CD4-positive, alpha-beta T cell (primary cell): Measurements from ENCODE around the gene NCKAP5. TPM values are rescaled to one million over a fixed set of nuclear protein-coding genes. Genes with fewer than 3 reads are reported as not detected.

Experiments
- ATAC-seq: fragments of 200-7000 bp; cut with Tn5 transposase; one replicate; pipeline ENCODE4 v1.10.0; 2022; ENCODE audit warnings: mild to moderate bottlenecking; ENCODE audit not compliant: poor library complexity
- CTCF ChIA-PET: fragments of 350-600 bp; sonication (Branson Sonifier 250); formaldehyde crosslinking; loops from one replicate; lab custom pipeline; 2021; ENCODE audit warnings: antibody characterized with exemption, inconsistent platforms; lab: Charles Lee
- POLR2A ChIA-PET: fragments of 350-600 bp; sonication (Branson Sonifier 250); formaldehyde crosslinking; loops from one replicate; lab custom pipeline; 2021; ENCODE audit warnings: antibody characterized with exemption, inconsistent platforms; lab: Charles Lee
- DNase-seq, 14 experiments: peaks; one replicate each; pipeline ENCODE4 v3.0.0-alpha.2; 2013 to 2020; ENCODE audit warnings: mixed read lengths in 2 of 14
- H3K27ac ChIP-seq, 2 donors: one replicate each; pipeline versions ENCODE4 v1.5.1 to v1.7.0; 2013; ENCODE audit warnings: low read length in 2 of 2, low read depth in 1 of 2, mild to moderate bottlenecking in 1 of 2
- H3K27me3 ChIP-seq, 2 experiments: 1 replicate in 1 of 2; 2 replicates in 1 of 2; pipeline versions ENCODE4 v1.6.1 to v1.7.0; 2013; ENCODE audit warnings: low read length in 2 of 2, control low read depth in 1 of 2, mild to moderate bottlenecking in 1 of 2, moderate library complexity in 1 of 2; ENCODE audit not compliant: insufficient read depth in 2 of 2, control insufficient read depth in 1 of 2
- H3K36me3 ChIP-seq: one replicate; pipeline ENCODE4 v1.6.1; 2013; ENCODE audit warnings: low read length, control low read depth; ENCODE audit not compliant: insufficient read depth
- H3K4me1 ChIP-seq: one replicate; pipeline ENCODE4 v1.6.1; 2013; ENCODE audit warnings: low read length, control low read depth; ENCODE audit not compliant: insufficient read depth
- H3K4me3 ChIP-seq: one replicate; pipeline ENCODE4 v1.5.1; 2013; ENCODE audit warnings: mild to moderate bottlenecking, low read length, moderate library complexity
- H3K9me3 ChIP-seq, 2 experiments: 1 replicate in 1 of 2; 2 replicates in 1 of 2; pipeline versions ENCODE4 v1.6.1 to v1.7.0; 2013; ENCODE audit warnings: low read length in 2 of 2, mild to moderate bottlenecking in 2 of 2, control low read depth in 1 of 2, moderate library complexity in 1 of 2; ENCODE audit not compliant: control insufficient read depth in 1 of 2, insufficient read depth in 1 of 2
- H3K27ac Mint-ChIP-seq: one replicate; pipeline ENCODE4 v1.8.0; 2020; ENCODE audit warnings: mixed read lengths
- H3K27me3 Mint-ChIP-seq: one replicate; pipeline ENCODE4 v1.8.0; 2021; ENCODE audit warnings: mixed read lengths
- H3K36me3 Mint-ChIP-seq: one replicate; pipeline ENCODE4 v1.8.0; 2021; ENCODE audit warnings: low read depth, mixed read lengths
- H3K4me1 Mint-ChIP-seq: one replicate; pipeline ENCODE4 v1.8.0; 2021; ENCODE audit warnings: low read depth, mixed read lengths
- H3K4me3 Mint-ChIP-seq: one replicate; pipeline ENCODE4 v1.8.0; 2020; ENCODE audit warnings: mild to moderate bottlenecking, mixed read lengths
- H3K9me3 Mint-ChIP-seq: one replicate; pipeline ENCODE4 v1.8.0; 2020; ENCODE audit warnings: mixed read lengths
- intact Hi-C, 2 experiments: fragments of 100-400 bp; cut with DNase I in 1 of 2; cut with micrococcal nuclease in 1 of 2; formaldehyde crosslinking; loops; one replicate each; pipeline versions ENCODE4 v1.15.1 to v1.9.0; 2023 to 2025; cut with DNase I, micrococcal nuclease
- total RNA-seq, 174 experiments: library from RNA in 2 of 174; stranded (reverse) in 2 of 174; gene quantifications; one replicate each; pipeline ENCODE4 v1.2.3 and lab custom pipeline; 2021 to 2026
- TF ChIP-seq, protein P1 (sequence below): fragments of 200-600 bp; IDR thresholded peaks from one replicate; pipeline ENCODE4 v1.8.0; 2022; ENCODE audit warnings: antibody characterized with exemption, mild to moderate bottlenecking

NCKAP5 gene
- total RNA-seq, 2 experiments from 2014 or later: not detected

DNA sequence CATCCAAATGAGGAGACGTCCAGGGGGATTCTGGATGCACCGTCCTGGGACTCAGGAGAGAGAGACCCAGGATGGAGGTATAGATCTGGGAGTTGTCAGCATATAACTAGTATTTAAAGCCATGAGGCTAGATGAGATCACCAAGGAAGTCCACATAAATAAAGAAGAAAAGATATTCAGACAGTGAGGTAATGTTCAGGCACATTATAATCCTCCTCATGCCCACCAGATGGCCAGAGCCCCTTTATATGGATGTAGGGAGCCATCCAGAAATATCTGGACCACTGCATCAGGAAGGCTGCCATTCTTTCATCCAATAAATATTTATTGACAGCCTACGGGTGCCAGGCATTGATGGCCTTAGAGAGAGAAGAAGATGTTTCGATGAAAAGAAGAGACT is 21.2 kb upstream of the NCKAP5 start:
- Mint-ChIP-seq H3K4me1 (no peaks in the 10 kb centered on the region), H3K27ac (no peak overlapping the region), H3K4me3 (no peak overlapping the region), H3K36me3 (no peaks in the 10 kb centered on the region), H3K27me3 (peaks cover 4% of the 10 kb centered on the region), H3K9me3 (no peaks in the 10 kb centered on the region)
- ATAC-seq: no peak
- intact Hi-C loops: no loop called here
- Histone ChIP-seq H3K27me3 (no peaks in the 10 kb centered on the region), H3K4me1 (no peaks in the 10 kb centered on the region), H3K36me3 (no peaks in the 10 kb centered on the region), H3K27ac (no peak overlapping the region), H3K9me3 (peaks cover 0 to 3% of the 10 kb centered on the region in 2 experiments), H3K4me3 (no peak overlapping the region)
- DNase-seq: no peak
- ChIA-PET CTCF (no interaction called here), POLR2A (no interaction called here)
- TF ChIP-seq, protein P1, sequence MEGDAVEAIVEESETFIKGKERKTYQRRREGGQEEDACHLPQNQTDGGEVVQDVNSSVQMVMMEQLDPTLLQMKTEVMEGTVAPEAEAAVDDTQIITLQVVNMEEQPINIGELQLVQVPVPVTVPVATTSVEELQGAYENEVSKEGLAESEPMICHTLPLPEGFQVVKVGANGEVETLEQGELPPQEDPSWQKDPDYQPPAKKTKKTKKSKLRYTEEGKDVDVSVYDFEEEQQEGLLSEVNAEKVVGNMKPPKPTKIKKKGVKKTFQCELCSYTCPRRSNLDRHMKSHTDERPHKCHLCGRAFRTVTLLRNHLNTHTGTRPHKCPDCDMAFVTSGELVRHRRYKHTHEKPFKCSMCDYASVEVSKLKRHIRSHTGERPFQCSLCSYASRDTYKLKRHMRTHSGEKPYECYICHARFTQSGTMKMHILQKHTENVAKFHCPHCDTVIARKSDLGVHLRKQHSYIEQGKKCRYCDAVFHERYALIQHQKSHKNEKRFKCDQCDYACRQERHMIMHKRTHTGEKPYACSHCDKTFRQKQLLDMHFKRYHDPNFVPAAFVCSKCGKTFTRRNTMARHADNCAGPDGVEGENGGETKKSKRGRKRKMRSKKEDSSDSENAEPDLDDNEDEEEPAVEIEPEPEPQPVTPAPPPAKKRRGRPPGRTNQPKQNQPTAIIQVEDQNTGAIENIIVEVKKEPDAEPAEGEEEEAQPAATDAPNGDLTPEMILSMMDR: no peak

DNA sequence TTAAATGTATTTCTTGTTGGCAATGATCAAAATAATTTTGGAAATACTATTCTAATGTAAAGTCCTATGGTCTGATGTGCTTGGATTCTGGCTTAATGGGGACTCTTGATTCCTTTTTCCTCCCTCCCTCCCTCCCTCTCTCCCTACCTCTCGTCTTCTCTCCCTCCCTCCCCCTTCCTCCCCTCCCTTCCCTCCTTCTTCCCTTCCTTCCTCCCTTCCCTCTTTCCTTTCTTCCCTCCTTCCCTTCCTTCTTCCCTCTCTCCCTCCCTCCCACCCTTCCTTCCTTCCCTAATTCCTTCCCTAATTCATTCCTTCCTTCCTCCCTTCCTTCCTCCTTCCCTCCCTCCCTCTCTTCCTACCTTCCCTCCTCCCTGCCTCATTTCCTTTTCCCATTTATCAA is 19.9 kb upstream of the NCKAP5 start:
- peaks cover 0 to 3% of the 10 kb centered on the region in 2 experiments for H3K9me3 ChIP-seq
- ChIA-PET POLR2A (no interaction called here), CTCF (no interaction called here)
- no peak overlapping the region for H3K27ac ChIP-seq
- TF ChIP-seq, protein P1: no peak
- H3K4me3 ChIP-seq: no peak overlapping the region
- no peaks in the 10 kb centered on the region for H3K4me1 Mint-ChIP-seq
- H3K9me3 Mint-ChIP-seq: no peaks in the 10 kb centered on the region
- H3K36me3 ChIP-seq: no peaks in the 10 kb centered on the region
- no peak overlapping the region for H3K27ac Mint-ChIP-seq
- no peak for DNase-seq
- H3K27me3 ChIP-seq: no peaks in the 10 kb centered on the region
- H3K36me3 Mint-ChIP-seq: no peaks in the 10 kb centered on the region
- H3K4me1 ChIP-seq: no peaks in the 10 kb centered on the region
- H3K4me3 Mint-ChIP-seq: no peak overlapping the region
- H3K27me3 Mint-ChIP-seq: no peaks in the 10 kb centered on the region
- intact Hi-C loops: no loop called here
- ATAC-seq: no peak

DNA sequence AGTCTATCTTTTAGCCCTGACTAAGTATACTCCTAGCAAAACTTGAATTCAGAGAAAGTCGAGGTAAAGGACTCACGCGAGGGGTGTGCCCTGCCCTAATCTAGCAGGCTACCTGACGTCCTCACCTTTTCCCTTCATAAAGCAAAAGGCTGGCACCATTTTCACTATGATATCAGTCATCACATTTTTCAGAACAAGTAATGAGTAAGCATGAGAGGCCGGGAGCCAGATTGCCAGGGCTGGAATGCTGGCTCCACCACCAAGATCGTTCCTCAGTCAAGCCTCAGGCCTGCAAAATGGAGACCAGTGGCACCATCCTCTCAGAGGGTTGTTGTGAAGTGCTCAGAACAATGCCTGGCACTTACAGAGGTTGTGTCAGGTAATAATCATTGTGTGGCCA is 18.7 kb upstream of the NCKAP5 start:
- Mint-ChIP-seq H3K27ac (no peak overlapping the region), H3K4me1 (no peaks in the 10 kb centered on the region), H3K4me3 (no peak overlapping the region), H3K36me3 (no peaks in the 10 kb centered on the region), H3K27me3 (no peaks in the 10 kb centered on the region), H3K9me3 (no peaks in the 10 kb centered on the region)
- ATAC-seq (no peak), DNase-seq (no peak)
- ChIA-PET POLR2A (no interaction called here), CTCF (no interaction called here)
- Histone ChIP-seq H3K27me3 (no peaks in the 10 kb centered on the region), H3K4me3 (no peak overlapping the region), H3K4me1 (no peaks in the 10 kb centered on the region), H3K36me3 (no peaks in the 10 kb centered on the region), H3K27ac (no peak overlapping the region), H3K9me3 (peaks cover 0 to 3% of the 10 kb centered on the region in 2 experiments)
- TF ChIP-seq, protein P1: no peak
- intact Hi-C loops: no loop called here
